ENCODE measurements around the gene CABLES2.

Gene CABLES2

GRCh38 chr20:62394248-62395245, 12.5 kb downstream of the CABLES2 start:
- no peak overlapping the region for H3K4me3 ChIP-seq
- no peak overlapping the region for H3K27ac ChIP-seq
- DNase-seq (ENCODE audit: low spot score) = no peak
- no peak for TF ChIP-seq CTCF (IDR thresholded peaks at IDR 0.05)

- Histone ChIP-seq H3K27ac (no peak overlapping the region), H3K4me3 (no peak overlapping the region)
- TF ChIP-seq CTCF (IDR thresholded peaks at IDR 0.05) = no peak
- DNase-seq (ENCODE audit: low spot score) = no peak
These were observed 13.3 kb downstream of the CABLES2 start for GRCh38 chr20:62393830-62394229.

GRCh38 chr20:62393335-62393665, 13.8 kb downstream of the CABLES2 start:
- no peak for DNase-seq (ENCODE audit: low spot score)
- H3K4me3 ChIP-seq = no peak overlapping the region
- TF ChIP-seq CTCF (IDR thresholded peaks at IDR 0.05) = no peak
- no peak overlapping the region for H3K27ac ChIP-seq

GRCh38 chr20:62392621-62393334, 14.3 kb downstream of the CABLES2 start:
- TF ChIP-seq CTCF (IDR thresholded peaks at IDR 0.05) = no peak
- no peak for DNase-seq (ENCODE audit: low spot score)
- no peak overlapping the region for H3K27ac ChIP-seq

GRCh38 chr20:62392077-62392418, 15.0 kb downstream of the CABLES2 start:
- Histone ChIP-seq H3K27ac (no peak overlapping the region), H3K4me3 (no peak overlapping the region)
- TF ChIP-seq CTCF (IDR thresholded peaks at IDR 0.05) = no peak
- DNase-seq (ENCODE audit: low spot score) = no peak

More at GRCh38 chr20:62392621-62393334, 14.3 kb downstream of the CABLES2 start:
- H3K4me3 ChIP-seq = no peak overlapping the region

- Histone ChIP-seq H3K4me3 (no peak overlapping the region), H3K27ac (no peak overlapping the region)
- no peak for DNase-seq (ENCODE audit: low spot score)
- TF ChIP-seq CTCF (IDR thresholded peaks at IDR 0.05) = no peak
These were observed 15.7 kb downstream of the CABLES2 start for GRCh38 chr20:62391165-62392076.

Data from coronary artery (tissue), 2 donors.